Upper lobe of right lung (tissue), 1 donor: ENCODE measurements around the gene DOCK10. TPM values are rescaled to one million over a fixed set of nuclear protein-coding genes. Genes with fewer than 3 reads are reported as not detected.
A peak's percentile ranks its signal among the peaks of the same experiment; 100 is the strongest.

Experiments used
- ATAC-seq: fragments of 200-7000 bp; cut with Tn5 transposase; one replicate; pipeline ENCODE4 v1.9.1; 2020; ENCODE audit warnings: mild to moderate bottlenecking, moderate library complexity
- DNase-seq: peaks from one replicate; pipeline ENCODE4 v3.0.0-alpha.2; 2020
- H3K27ac ChIP-seq: fragments of 200-600 bp; one replicate; pipeline ENCODE4 v1.8.0; 2022
- H3K27me3 ChIP-seq: fragments of 200-600 bp; one replicate; pipeline ENCODE4 v1.8.0; 2022; ENCODE audit warnings: mild to moderate bottlenecking
- H3K36me3 ChIP-seq: fragments of 200-600 bp; one replicate; pipeline ENCODE4 v1.8.0; 2022
- H3K4me1 ChIP-seq: fragments of 200-600 bp; one replicate; pipeline ENCODE4 v1.8.0; 2022
- H3K4me3 ChIP-seq: fragments of 200-600 bp; one replicate; pipeline ENCODE4 v1.8.0; 2022; ENCODE audit warnings: mild to moderate bottlenecking
- H3K9me3 ChIP-seq: fragments of 200-600 bp; one replicate; pipeline ENCODE4 v1.8.0; 2022
- intact Hi-C: fragments of 100-400 bp; cut with DNase I; formaldehyde crosslinking; loops from one replicate; pipeline ENCODE4 v1.11.0; 2022
- total RNA-seq: library from RNA; stranded (reverse); fragmentation: NEBNext Ultra II Directional; extraction: Animal tissue kit (Norgen Biotek cat#: 25700); gene quantifications from one replicate; pipeline ENCODE4 v1.2.1, GENCODE V29; 2021
- TF ChIP-seq, protein P1 (sequence below): fragments of 200-600 bp; IDR thresholded peaks from one replicate; pipeline ENCODE4 v1.8.0; 2022; ENCODE audit warnings: antibody characterized with exemption
- donor health status: DM: no; HTN: yes; CAD: no; lungs with severe emphysema.

DOCK10 gene
- total RNA-seq, 1 donor from 2014 or later, result 35.8 TPM

DNA sequence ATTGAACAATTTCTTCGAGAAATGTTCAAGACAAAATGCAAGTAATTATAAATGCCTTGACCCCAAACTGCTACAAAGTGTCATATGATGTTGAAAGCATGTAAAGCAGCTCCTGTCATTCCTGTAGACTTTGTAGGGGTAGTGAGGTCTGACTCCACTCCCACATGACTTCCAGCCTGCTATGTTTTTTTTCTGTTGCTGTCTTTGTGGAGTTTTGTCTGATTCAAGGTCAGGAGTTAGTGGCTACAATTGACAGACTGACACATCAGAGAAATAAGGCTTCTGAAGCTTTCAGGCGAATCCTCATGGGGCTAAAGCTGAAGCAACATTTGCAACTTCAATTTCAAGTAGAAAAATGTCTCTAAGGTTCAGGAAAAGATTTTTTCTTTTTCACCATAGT is 262.2 kb downstream of the DOCK10 start:
- TF ChIP-seq, protein P1, sequence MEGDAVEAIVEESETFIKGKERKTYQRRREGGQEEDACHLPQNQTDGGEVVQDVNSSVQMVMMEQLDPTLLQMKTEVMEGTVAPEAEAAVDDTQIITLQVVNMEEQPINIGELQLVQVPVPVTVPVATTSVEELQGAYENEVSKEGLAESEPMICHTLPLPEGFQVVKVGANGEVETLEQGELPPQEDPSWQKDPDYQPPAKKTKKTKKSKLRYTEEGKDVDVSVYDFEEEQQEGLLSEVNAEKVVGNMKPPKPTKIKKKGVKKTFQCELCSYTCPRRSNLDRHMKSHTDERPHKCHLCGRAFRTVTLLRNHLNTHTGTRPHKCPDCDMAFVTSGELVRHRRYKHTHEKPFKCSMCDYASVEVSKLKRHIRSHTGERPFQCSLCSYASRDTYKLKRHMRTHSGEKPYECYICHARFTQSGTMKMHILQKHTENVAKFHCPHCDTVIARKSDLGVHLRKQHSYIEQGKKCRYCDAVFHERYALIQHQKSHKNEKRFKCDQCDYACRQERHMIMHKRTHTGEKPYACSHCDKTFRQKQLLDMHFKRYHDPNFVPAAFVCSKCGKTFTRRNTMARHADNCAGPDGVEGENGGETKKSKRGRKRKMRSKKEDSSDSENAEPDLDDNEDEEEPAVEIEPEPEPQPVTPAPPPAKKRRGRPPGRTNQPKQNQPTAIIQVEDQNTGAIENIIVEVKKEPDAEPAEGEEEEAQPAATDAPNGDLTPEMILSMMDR, result no peak
- no peak overlapping the region for H3K27ac ChIP-seq
- H3K36me3 ChIP-seq, result peaks cover 12% of the 10 kb centered on the region
- H3K9me3 ChIP-seq, result no peaks in the 10 kb centered on the region
- H3K4me3 ChIP-seq, result no peak overlapping the region
- H3K27me3 ChIP-seq, result no peaks in the 10 kb centered on the region
- ATAC-seq (no peak), DNase-seq (no peak)
- intact Hi-C loops, result no loop called here
- H3K4me1 ChIP-seq, result no peaks in the 10 kb centered on the region

DNA sequence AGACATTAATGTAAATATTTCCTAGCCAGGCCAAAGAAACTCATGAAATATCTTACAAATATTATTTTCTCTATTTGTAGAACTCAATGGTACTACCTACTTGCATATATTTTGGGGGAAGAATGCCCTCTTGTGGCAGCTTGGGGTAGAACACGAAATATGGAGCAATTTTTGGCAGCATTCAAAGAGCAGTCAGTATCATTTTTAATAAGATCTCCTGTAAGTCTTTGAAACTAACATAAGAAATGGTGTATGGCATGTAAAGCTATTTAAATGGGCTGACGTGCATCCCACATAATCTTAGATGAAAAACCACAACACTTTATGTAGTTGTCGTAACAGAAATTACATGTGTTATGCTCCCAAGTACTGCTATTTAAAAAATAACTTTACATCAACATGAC is 263.8 kb downstream of the DOCK10 start:
- Histone ChIP-seq H3K27ac (no peak overlapping the region), H3K36me3 (peaks cover 15% of the 10 kb centered on the region), H3K9me3 (no peaks in the 10 kb centered on the region), H3K4me1 (no peaks in the 10 kb centered on the region), H3K27me3 (no peaks in the 10 kb centered on the region), H3K4me3 (no peak overlapping the region)
- intact Hi-C loops, result no loop called here
- DNase-seq (no peak), ATAC-seq (peak; percentile 72)
- TF ChIP-seq, protein P1, result peak; percentile 80

DNA sequence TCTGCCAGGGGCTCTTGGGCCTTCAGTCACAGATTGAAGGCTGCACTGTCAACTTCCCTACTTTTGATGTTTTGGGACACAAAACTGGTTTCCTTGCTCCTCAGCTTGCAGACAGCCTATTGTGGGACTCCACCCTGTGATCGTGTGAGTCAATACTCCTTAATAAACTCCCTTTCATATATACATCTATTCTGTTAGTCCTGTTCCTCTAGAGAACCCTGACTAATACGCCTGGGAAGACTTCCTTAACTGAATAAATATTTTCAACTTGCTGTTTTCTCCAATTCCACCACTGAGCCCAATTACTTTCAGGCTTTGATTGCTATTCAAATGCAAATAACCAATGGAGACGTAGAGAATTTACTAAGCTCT is 264.7 kb downstream of the DOCK10 start:
- Histone ChIP-seq H3K4me3 (no peak overlapping the region), H3K36me3 (peaks cover 15% of the 10 kb centered on the region), H3K4me1 (no peaks in the 10 kb centered on the region), H3K27me3 (no peaks in the 10 kb centered on the region), H3K27ac (no peak overlapping the region), H3K9me3 (no peaks in the 10 kb centered on the region)
- intact Hi-C loops, result no loop called here
- DNase-seq, result no peak
- TF ChIP-seq, protein P1, result no peak
- no peak for ATAC-seq

DNA sequence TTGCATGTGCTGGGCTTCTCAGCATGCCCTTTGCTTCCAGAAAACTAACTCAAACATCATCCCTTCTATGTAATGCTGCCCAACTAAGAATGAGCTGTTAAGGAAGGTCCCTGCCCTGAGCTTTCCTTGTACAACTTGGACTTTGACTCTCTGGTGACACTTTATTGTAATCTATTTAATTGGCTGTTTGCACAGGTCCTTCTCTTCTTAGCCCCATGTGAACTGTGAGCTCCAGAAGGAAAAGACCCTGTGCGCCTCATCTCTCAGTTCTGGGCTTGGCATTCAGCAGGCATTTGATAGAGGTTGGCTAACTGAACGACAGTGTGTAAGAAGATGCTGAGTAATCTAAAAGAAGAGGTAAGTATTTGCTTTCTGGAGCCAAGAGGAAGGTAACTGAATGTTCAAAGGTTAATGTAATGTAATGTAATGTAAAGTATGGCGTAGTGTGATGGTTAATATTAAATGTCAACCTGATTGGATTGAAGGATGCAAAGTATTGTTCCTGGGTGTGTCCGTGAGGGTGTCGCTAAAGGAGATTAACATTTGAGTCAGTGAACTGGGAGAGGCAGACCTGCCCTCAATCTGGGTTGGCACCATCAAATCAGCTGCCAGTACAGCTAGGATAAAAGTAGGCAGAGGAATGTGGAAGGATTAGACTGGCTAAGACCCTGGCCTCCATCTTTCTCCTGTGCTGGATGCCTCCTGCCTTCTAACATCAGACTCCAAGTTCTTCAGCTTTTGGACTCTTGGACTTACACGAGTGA is 265.3 kb downstream of the DOCK10 start:
- Histone ChIP-seq H3K4me1 (no peaks in the 10 kb centered on the region), H3K9me3 (no peaks in the 10 kb centered on the region), H3K27ac (no peak overlapping the region), H3K4me3 (no peak overlapping the region), H3K27me3 (no peaks in the 10 kb centered on the region), H3K36me3 (peaks cover 15% of the 10 kb centered on the region)
- ATAC-seq (no peak), DNase-seq (no peak)
- intact Hi-C loops, result no loop called here
- TF ChIP-seq, protein P1, result no peak

DNA sequence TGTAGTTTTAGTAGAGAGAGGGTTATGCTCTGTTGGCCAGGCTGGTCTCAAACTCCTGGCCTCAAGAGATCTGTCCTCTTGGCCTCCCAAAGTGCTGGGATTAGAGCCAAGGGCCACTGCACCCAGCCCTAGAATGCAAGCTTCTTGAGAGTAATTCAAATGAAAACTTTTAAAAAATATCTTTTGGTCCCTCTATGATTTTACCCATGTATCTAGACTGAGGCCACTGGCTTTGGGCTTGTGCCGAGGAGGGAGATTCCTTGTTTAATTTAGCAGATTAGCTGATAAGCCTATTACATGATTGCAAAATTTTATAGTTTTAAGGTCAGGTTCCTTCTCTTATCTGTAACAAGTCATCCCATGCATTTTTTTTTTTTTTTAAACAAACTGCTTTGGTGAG is 266.6 kb downstream of the DOCK10 start:
- no peak overlapping the region for H3K27ac ChIP-seq
- no peak for DNase-seq
- TF ChIP-seq, protein P1, result no peak

More for the DNA sequence above, 266.6 kb downstream of the DOCK10 start:
- intact Hi-C loops, result no loop called here
- Histone ChIP-seq H3K4me1 (no peaks in the 10 kb centered on the region), H3K36me3 (peaks cover 16% of the 10 kb centered on the region), H3K4me3 (no peak overlapping the region), H3K27me3 (no peaks in the 10 kb centered on the region), H3K9me3 (no peaks in the 10 kb centered on the region)
- no peak for ATAC-seq
